H7 (cell line): ENCODE data around the gene HPDL. TPM values are rescaled to one million over a fixed set of nuclear protein-coding genes. Genes with fewer than 3 reads are reported as not detected.

ENCODE experiments used
- DNase-seq: peaks from one replicate; pipeline ENCODE4 v3.0.0; 2012
- H3K27me3 ChIP-seq: 2 replicates; pipeline ENCODE4 v1.6.0; 2011; ENCODE audit warnings: mild to moderate bottlenecking, low read length; ENCODE audit not compliant: control insufficient read depth, insufficient read depth
- H3K36me3 ChIP-seq: replicated peaks from 2 replicates; pipeline ENCODE4 v1.5.1; 2011; ENCODE audit warnings: low read length; ENCODE audit not compliant: control insufficient read depth, insufficient read depth
- H3K4me3 ChIP-seq: 2 replicates; pipeline ENCODE4 v1.5.1; 2011; ENCODE audit warnings: low read depth, mild to moderate bottlenecking, control low read depth, low read length, moderate library complexity; ENCODE audit not compliant: insufficient read depth
- total RNA-seq: library from RNA; depleted of rRNA; stranded (reverse); fragments of >200 nt; shearing (Covaris generic); gene quantifications from 2 replicates; pipeline ENCODE4 v1.2.3, GENCODE V29; 2014

HPDL gene
- total RNA-seq, 1 experiment from 2014 or later = 134 TPM

DNA sequence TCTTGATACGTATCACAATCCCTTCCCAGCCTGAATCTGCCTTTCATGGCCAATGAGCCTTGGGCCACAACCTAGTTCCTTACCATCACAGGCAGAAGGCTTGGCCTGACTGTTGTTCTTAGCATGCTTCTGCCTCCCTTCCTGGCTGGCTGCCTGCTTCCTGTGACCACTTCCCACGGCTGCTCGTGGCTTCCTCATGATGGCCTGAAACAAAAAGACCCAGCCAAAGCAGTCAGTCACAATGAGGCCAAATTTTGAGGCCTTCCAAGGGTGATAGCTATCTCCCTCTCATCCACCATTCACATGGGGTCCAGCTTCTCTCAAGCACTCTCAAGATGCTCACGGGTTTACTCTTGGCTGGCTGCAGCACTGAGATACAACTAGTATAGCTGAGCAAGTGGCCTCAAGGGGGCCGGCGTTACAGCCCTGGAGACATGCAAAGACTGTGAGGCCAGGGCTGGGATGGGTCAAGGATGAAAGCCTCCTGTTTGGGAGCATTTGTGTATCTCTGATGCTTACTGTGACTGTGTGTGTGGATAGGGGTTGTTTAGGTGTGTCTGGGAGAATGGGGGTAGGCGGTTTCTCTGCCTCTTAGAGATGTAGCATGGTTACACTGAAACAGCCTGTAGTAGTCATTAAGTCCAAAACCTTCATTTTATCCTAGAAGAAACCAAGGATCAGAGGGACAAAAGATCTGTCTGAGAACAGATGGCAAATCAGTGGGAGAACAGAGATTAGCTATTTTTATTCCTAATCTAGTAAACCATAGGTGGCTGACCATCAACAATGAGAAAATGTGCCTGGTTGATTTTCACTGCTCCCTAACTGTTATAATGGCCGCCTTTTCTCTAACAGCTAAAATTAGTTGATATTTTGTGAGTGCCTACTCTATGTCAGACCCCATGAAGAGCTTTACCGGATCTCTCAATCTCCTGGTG lies 7.9 kb downstream of the HPDL start:
- Histone ChIP-seq H3K4me3 (no peak overlapping the region), H3K36me3 (peaks cover 14% of the 10 kb centered on the region), H3K27me3 (no peaks in the 10 kb centered on the region)
- DNase-seq = peak; percentile 59

GRCh38 chr1:45335855-45336324 lies 9.2 kb downstream of the HPDL start:
- no peaks in the 10 kb centered on the region for H3K27me3 ChIP-seq
- peaks cover 14% of the 10 kb centered on the region for H3K36me3 ChIP-seq
- H3K4me3 ChIP-seq = no peak overlapping the region
- peak; percentile 7 for DNase-seq

GRCh38 chr1:45337630-45338325 lies 11.1 kb downstream of the HPDL start:
- H3K27me3 ChIP-seq = no peaks in the 10 kb centered on the region
- no peak for DNase-seq
- peaks cover 20% of the 10 kb centered on the region for H3K36me3 ChIP-seq
- H3K4me3 ChIP-seq = no peak overlapping the region

DNA sequence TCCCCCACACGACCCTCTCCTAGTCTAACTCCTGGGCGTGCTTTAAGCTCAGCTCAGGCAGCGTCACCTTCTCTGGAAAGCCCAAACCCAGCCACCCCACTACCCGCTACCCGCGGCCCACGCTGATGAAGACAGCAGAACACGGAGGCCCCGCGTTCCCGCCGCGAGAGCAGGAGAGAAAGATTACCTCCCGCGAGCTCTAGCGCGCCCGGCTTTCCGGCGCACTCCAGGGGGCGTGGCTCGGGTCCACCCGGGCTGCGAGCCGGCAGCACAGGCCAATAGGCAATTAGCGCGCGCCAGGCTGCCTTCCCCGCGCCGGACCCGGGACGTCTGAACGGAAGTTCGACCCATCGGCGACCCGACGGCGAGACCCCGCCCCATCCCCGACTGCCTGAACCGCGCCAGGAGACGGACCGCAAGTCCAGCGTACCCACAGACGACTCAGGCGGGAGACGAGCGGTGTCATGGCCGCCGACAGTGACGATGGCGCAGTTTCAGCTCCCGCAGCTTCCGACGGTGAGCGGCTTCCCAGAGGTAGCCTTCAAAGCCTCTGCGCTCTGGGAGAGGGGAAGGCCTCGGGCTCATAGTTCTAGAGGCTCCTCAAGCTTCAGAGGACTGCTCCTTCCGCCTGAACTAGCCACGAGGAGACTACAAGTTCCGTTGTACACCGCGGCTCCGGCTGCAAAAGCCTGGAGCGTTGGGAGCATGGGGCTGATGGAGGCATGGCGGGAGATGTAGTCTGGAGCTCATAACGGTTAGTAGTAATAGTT lies 13.3 kb downstream of the HPDL start, which contains the start of the genes MUTYH and TOE1:
Gene MUTYH (minus strand): TSS at position 652 of the 770 bp plus-strand sequence. CDS start 5,935 bp downstream, outside the sequence.
Gene TOE1 (plus strand): TSS at position 382 of the 770 bp plus-strand sequence. CDS start 83 bp downstream, at position 465.
- Histone ChIP-seq H3K4me3 (peak within 1 kb of the TSS; percentile 99), H3K27me3 (no peaks in the 10 kb centered on the region), H3K36me3 (peaks cover 29% of the 10 kb centered on the region)
- peak; percentile 99 for DNase-seq

- peak overlapping the region; percentile 99 for H3K4me3 ChIP-seq
- peaks cover 32% of the 10 kb centered on the region for H3K36me3 ChIP-seq
- DNase-seq = peak; percentile 38
- H3K27me3 ChIP-seq = no peaks in the 10 kb centered on the region
Measured at GRCh38 chr1:45340816-45341466, 14.2 kb downstream of the HPDL start.

- Histone ChIP-seq H3K4me3 (no peak overlapping the region), H3K36me3 (peaks cover 29% of the 10 kb centered on the region), H3K27me3 (no peaks in the 10 kb centered on the region)
- no peak for DNase-seq
Measured at GRCh38 chr1:45344499-45344898, 17.8 kb downstream of the HPDL start.

GRCh38 chr1:45345014-45345413 lies 18.3 kb downstream of the HPDL start:
- DNase-seq = no peak
- peaks cover 29% of the 10 kb centered on the region for H3K36me3 ChIP-seq
- H3K4me3 ChIP-seq = no peak overlapping the region
- H3K27me3 ChIP-seq = no peaks in the 10 kb centered on the region

DNA sequence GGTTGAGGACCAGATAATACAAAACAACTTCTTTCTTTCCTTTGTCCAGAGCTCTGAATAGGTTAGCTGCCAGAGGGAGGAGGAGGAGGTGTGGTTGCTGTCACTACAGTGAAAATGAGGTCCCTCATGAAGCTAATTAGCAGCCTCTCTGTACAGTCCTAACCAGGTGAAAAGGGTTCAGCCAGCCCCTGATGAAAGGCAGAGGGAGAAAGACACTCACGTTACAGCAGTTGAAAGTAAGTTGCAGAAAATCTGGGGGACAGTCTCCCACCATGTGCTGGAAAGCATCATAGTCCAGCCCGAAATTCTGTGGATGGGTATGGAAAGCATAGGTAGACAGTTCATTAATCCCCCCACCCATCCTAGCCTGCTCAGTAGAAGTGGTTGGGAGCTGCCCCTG lies 19.8 kb downstream of the HPDL start:
- peaks cover 29% of the 10 kb centered on the region for H3K36me3 ChIP-seq
- DNase-seq = peak; percentile 5

GRCh38 chr1:45348020-45348419 lies 21.3 kb downstream of the HPDL start:
- H3K4me3 ChIP-seq = no peak overlapping the region
- peaks cover 17% of the 10 kb centered on the region for H3K36me3 ChIP-seq
- DNase-seq = peak; percentile 3
- H3K27me3 ChIP-seq = no peaks in the 10 kb centered on the region

More for the DNA sequence above, 19.8 kb downstream of the HPDL start:
- Histone ChIP-seq H3K4me3 (no peak overlapping the region), H3K27me3 (no peaks in the 10 kb centered on the region)

- Histone ChIP-seq H3K4me3 (no peak overlapping the region), H3K36me3 (peaks cover 11% of the 10 kb centered on the region), H3K27me3 (no peaks in the 10 kb centered on the region)
- DNase-seq = no peak
Measured at GRCh38 chr1:45348609-45348965, 21.9 kb downstream of the HPDL start.

DNA sequence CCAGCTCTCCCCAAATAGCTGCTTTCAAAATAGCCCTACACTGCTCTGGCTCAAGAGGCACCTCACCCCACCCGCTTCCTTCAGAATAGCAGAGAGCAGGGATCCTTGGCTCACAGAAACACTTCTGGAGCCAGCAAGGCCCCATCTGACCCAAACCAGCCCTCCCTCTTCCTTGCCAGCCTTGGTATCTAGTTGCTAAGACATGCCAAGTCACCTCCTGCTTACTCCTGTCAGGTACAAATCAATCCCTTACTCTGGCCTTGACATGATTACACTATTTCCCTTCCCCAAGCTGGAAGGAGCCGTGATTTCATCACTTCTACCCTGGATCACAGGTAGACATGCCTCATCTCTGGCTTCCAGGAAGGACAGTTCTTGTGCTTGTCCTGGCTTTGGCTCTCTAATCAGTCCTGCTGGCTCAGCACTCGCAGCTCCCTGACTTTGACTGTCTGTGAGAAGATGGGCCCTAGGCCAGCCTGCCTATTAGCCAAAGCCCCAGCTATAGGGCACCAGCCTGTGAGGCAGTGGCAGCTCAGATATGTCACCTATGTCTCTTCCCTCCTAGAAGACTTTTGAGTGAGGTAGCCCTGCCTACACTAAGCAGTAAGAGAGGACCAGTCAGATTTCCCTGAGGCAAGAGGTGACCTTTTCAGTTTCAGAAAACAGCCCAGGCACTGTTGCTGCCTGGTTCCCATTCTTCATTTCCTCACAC lies 22.4 kb downstream of the HPDL start:
- Histone ChIP-seq H3K27me3 (no peaks in the 10 kb centered on the region), H3K36me3 (peaks cover 8% of the 10 kb centered on the region), H3K4me3 (no peak overlapping the region)
- DNase-seq = no peak

GRCh38 chr1:45351508-45351907 lies 24.8 kb downstream of the HPDL start:
- no peak for DNase-seq
- Histone ChIP-seq H3K36me3 (no peaks in the 10 kb centered on the region; the same call in 1 of the 2 replicates), H3K27me3 (no peaks in the 10 kb centered on the region), H3K4me3 (no peak overlapping the region)

- DNase-seq = no peak
- Histone ChIP-seq H3K4me3 (no peak overlapping the region), H3K36me3 (no peaks in the 10 kb centered on the region), H3K27me3 (no peaks in the 10 kb centered on the region)
Measured at GRCh38 chr1:45353685-45354084, 27.0 kb downstream of the HPDL start.
